K562 (cell line): ENCODE data around the gene ENDOV. TPM values are rescaled to one million over a fixed set of nuclear protein-coding genes. Genes with fewer than 3 reads are reported as not detected.

ENCODE experiments used
- ATAC-seq: fragments of 200-7000 bp; cut with Tn5 transposase; 3 replicates; pipeline ENCODE4 v1.9.1; 2020; ENCODE audit warnings: moderate library complexity
- BruUV-seq: library from RNA; stranded (reverse); fragments of 400-500 nt; replicated peaks from 2 replicates; lab custom pipeline; 2021; lab: Mats Ljungman, UMichigan
- CTCF ChIA-PET: fragments of 300-600 bp; formaldehyde crosslinking; extraction: SDS; loops from one replicate; lab custom pipeline; 2021; ENCODE audit warnings: low intra/inter-chr PET ratio; lab: Yijun Ruan, JAX
- POLR2A ChIA-PET: fragments of 300-600, 350-650 bp; sonication (Branson Sonifier 250); formaldehyde crosslinking; extraction: SDS; loops from one replicate; lab custom pipeline; 2021; ENCODE audit warnings: antibody characterized with exemption, inconsistent platforms; lab: Yijun Ruan, JAX
- DNase-seq, 4 experiments: peaks; one replicate each; pipeline versions ENCODE4 v3.0.0 to v3.0.0-alpha.2; 2011 to 2018; ENCODE audit warnings: low spot score in 3 of 4, mixed read lengths in 3 of 4; ENCODE audit errors: extremely low read depth in 1 of 4
- FAIRE-seq: peaks from 2 replicates; lab custom pipeline; 2011; peaks lifted over from hg19 to GRCh38; lab: Jason Lieb, UNC
- H2AFZ ChIP-seq: 2 replicates; pipeline ENCODE4 v1.6.0; 2011; ENCODE audit warnings: low read depth, low read length, control low read depth, inconsistent platforms
- H3K27ac ChIP-seq: fragments of 200-600 bp; 3 replicates; pipeline ENCODE4 v1.8.0; 2011; ENCODE audit warnings: low read depth, mild to moderate bottlenecking, control low read depth, inconsistent platforms, low read length, moderate library complexity, mixed read lengths; ENCODE audit errors: extremely low read depth
- H3K27me3 ChIP-seq, 2 experiments: fragments of 300-600 bp in 1 of 2; 2 replicates in 1 of 2; 3 replicates in 1 of 2; pipeline versions ENCODE4 v1.6.0 to v1.8.0; 2011; ENCODE audit warnings: inconsistent platforms in 2 of 2, low read length in 2 of 2, mild to moderate bottlenecking in 1 of 2, mixed read lengths in 1 of 2, moderate library complexity in 1 of 2; ENCODE audit not compliant: control insufficient read depth in 2 of 2, insufficient read depth in 2 of 2
- H3K36me3 ChIP-seq: fragments of 300-600 bp; 3 replicates; pipeline ENCODE4 v1.8.0; 2011; ENCODE audit warnings: mild to moderate bottlenecking, low read length, inconsistent platforms; ENCODE audit not compliant: control insufficient read depth, insufficient read depth
- H3K4me1 ChIP-seq, 2 experiments: fragments of 200-600 bp in 1 of 2; replicated peaks in 1 of 2; 2 replicates in 1 of 2; 3 replicates in 1 of 2; pipeline versions ENCODE4 v1.5.1 to v1.8.0; 2011; ENCODE audit warnings: inconsistent platforms in 2 of 2, low read length in 2 of 2, mild to moderate bottlenecking in 1 of 2, mixed read lengths in 1 of 2, moderate library complexity in 1 of 2; ENCODE audit not compliant: control insufficient read depth in 2 of 2, insufficient read depth in 2 of 2
- H3K4me2 ChIP-seq: 2 replicates; pipeline ENCODE4 v1.6.1; 2011; ENCODE audit warnings: low read length, control low read depth, inconsistent platforms, mixed read lengths; ENCODE audit not compliant: insufficient read depth
- H3K4me3 ChIP-seq: fragments of 200-600 bp; sonication (generic), shearing (Covaris generic); 2 replicates; pipeline ENCODE4 v1.5.1; 2016; ENCODE audit warnings: control low read depth, inconsistent platforms
- H3K79me2 ChIP-seq: fragments of 200-600 bp; 3 replicates; pipeline ENCODE4 v1.8.0; 2011; ENCODE audit warnings: low read length, inconsistent platforms; ENCODE audit not compliant: control insufficient read depth, insufficient read depth
- H3K9ac ChIP-seq, 2 experiments: 2 replicates each; pipeline versions ENCODE4 v1.6.0 to v1.6.1; 2011; ENCODE audit warnings: low read depth in 2 of 2, low read length in 2 of 2, control low read depth in 1 of 2, inconsistent platforms in 1 of 2, mild to moderate bottlenecking in 1 of 2, mixed read lengths in 1 of 2; ENCODE audit not compliant: insufficient read depth in 1 of 2
- H3K9me1 ChIP-seq: one replicate; pipeline ENCODE4 v1.6.0; 2011; ENCODE audit warnings: inconsistent platforms, mild to moderate bottlenecking, low read length, moderate library complexity; ENCODE audit not compliant: control insufficient read depth, insufficient read depth
- H3K9me3 ChIP-seq: replicated peaks from 2 replicates; pipeline ENCODE4 v1.5.1; 2011; ENCODE audit warnings: low read depth, low read length, inconsistent platforms; ENCODE audit not compliant: control insufficient read depth, insufficient read depth
- H4K20me1 ChIP-seq: replicated peaks from 2 replicates; pipeline ENCODE4 v1.6.1; 2011; ENCODE audit warnings: low read length, inconsistent platforms, mixed read lengths; ENCODE audit not compliant: control insufficient read depth, insufficient read depth
- ARNT ChIP-seq, 2 experiments: fragments of 450-650 bp; IDR thresholded peaks; 2 replicates each; pipeline ENCODE4 v1.6.1; 2016; ENCODE audit warnings: mild to moderate bottlenecking in 1 of 2
- CHCHD3 ChIP-seq: fragments of 250-450 bp; sonication (Bioruptor Pico); IDR thresholded peaks from 2 replicates; pipeline ENCODE4 v2.1.2; 2022; ENCODE audit warnings: mild to moderate bottlenecking
- DEAF1 ChIP-seq: fragments of 450-650 bp; formaldehyde crosslinking; IDR thresholded peaks from 2 replicates; pipeline ENCODE4 v1.4.0; 2020; ENCODE audit warnings: mild to moderate bottlenecking, moderate library complexity
- NFIX ChIP-seq: fragments of 250-450 bp; sonication (Bioruptor Pico); IDR thresholded peaks from 2 replicates; pipeline ENCODE4 v1.4.0; 2020; ENCODE audit warnings: low read depth, mild to moderate bottlenecking, moderate library complexity
- NR0B1 ChIP-seq: fragments of 450-650 bp; IDR thresholded peaks from one replicate; pipeline ENCODE4 v1.6.1; 2018; ENCODE audit warnings: mild to moderate bottlenecking, moderate library complexity; ENCODE audit not compliant: partially characterized antibody
- RBM25 ChIP-seq: fragments of 200-400 bp; formaldehyde crosslinking; IDR thresholded peaks from 2 replicates; pipeline ENCODE4 v1.6.1; 2018; ENCODE audit warnings: low read length, low read depth, moderate library complexity; ENCODE audit not compliant: severe bottlenecking
- RERE ChIP-seq: sonication (generic); formaldehyde crosslinking; IDR thresholded peaks from 2 replicates; pipeline ENCODE4 v1.8.0; 2023; ENCODE audit warnings: missing genetic modification reagents, mild to moderate bottlenecking, borderline replicate concordance
- SMC3 ChIP-seq: conservative IDR thresholded peaks from 2 replicates; pipeline ENCODE4 v1.6.1; 2011; ENCODE audit warnings: low read depth, low read length, improper control_type of control experiment; ENCODE audit not compliant: insufficient read depth
- ZBTB7A ChIP-seq: IDR thresholded peaks from 2 replicates; pipeline ENCODE4 v1.6.1; 2011; ENCODE audit warnings: low read depth, mild to moderate bottlenecking, low read length, moderate library complexity, borderline replicate concordance; ENCODE audit not compliant: control insufficient read depth
- ZNF121 ChIP-seq: sonication (generic); formaldehyde crosslinking; conservative IDR thresholded peaks from 2 replicates; pipeline ENCODE4 v1.8.0; 2022; ENCODE audit warnings: missing genetic modification reagents
- ZNF398 ChIP-seq: fragments of 250-450 bp; sonication (Bioruptor Pico); IDR thresholded peaks from 2 replicates; pipeline ENCODE4 v1.8.0; 2021; ENCODE audit warnings: moderate library complexity, mild to moderate bottlenecking, inconsistent platforms
- WGBS: fragments of 100-300 bp; shearing (Covaris generic); methylation state at CpG from one replicate; pipeline ENCODE4 v1.1.6; 2016; ENCODE audit warnings: low coverage, mixed read lengths; ENCODE audit not compliant: insufficient coverage; ENCODE audit errors: missing lambda C conversion rate; 5-methylcytosine and 5-hydroxymethylcytosine counted together
- in situ Hi-C: fragments of 300-500 bp; cut with MboI; formaldehyde crosslinking; loops from 4 replicates; pipeline ENCODE4 v1.15.0; 2018; ENCODE audit warnings: inconsistent platforms, mixed read lengths
- intact Hi-C: fragments of 100-400 bp; cut with micrococcal nuclease; formaldehyde crosslinking; loops from 2 replicates; pipeline ENCODE4 v1.14.2; 2022
- polyA plus RNA-seq, 8 experiments: library from polyadenylated mRNA; depleted of rRNA in 4 of 8; stranded (reverse) in 5 of 8; unstranded in 3 of 8; fragments of >200 nt; fragmentation: Nextera tagmentation in 2 of 8; fragmentation: Illumina TruSeq in 1 of 8; extraction: Ambion mirVana in 2 of 8; extraction: Trizol in 1 of 8; gene quantifications; 2 replicates each; pipeline versions ENCODE4 v1.2.1 to v1.2.3, GENCODE V29; 2011 to 2014; ENCODE audit warnings: inconsistent platforms in 1 of 8, missing spikeins in 1 of 8
- total RNA-seq, 7 experiments: library from RNA; depleted of rRNA in 6 of 7; stranded (reverse); fragments of >200 nt in 6 of 7; fragmentation: Illumina TruSeq in 2 of 7; extraction: Trizol in 2 of 7; gene quantifications; 2 replicates each; pipeline versions ENCODE4 v1.2.1 to v1.2.3, GENCODE V29; 2011 to 2021; ENCODE audit warnings: low replicate concordance in 1 of 7

The ENDOV gene
- total and polyA plus RNA-seq, 9 of the 15 experiments (the other 6 are each of a cell fraction or from before 2014, with no cell fraction given), result 1.2 to 8.2 (median 3.7) TPM

- H3K27ac ChIP-seq, result no peak overlapping the region
- 0 out of 2 replicates have a peak, but pooled peaks cover 5% of the 10 kb centered on the region for H4K20me1 ChIP-seq
- in situ Hi-C loops, result no loop called here
- peaks cover 0 to 57% of the 10 kb centered on the region in 2 experiments; a peak in 3 of 5 replicates for H3K4me1 ChIP-seq
- no peaks in the 10 kb centered on the region for H3K9me3 ChIP-seq
- no peak overlapping the region for H3K9ac ChIP-seq
- DNase-seq (no peak), ATAC-seq (no peak)
- H3K79me2 ChIP-seq, result no peaks in the 10 kb centered on the region
- peaks cover 21 to 85% of the 10 kb centered on the region in 2 experiments; a peak in 3 of 5 replicates for H3K27me3 ChIP-seq
- ChIA-PET POLR2A (interaction anchor here (1.0 kb wide), 1 partner anchor 26 kb away, joined by 3 read pairs; no protein-coding TSS in a partner anchor), CTCF (no interaction called here)
- no peaks in the 10 kb centered on the region for H3K9me1 ChIP-seq
- no peak overlapping the region; the same call in 1 of the 2 replicates for H3K4me2 ChIP-seq
- no peak overlapping the region for H3K4me3 ChIP-seq
- H3K36me3 ChIP-seq, result no peaks in the 10 kb centered on the region
- no TSS peak for BruUV-seq
- no peak overlapping the region for H2AFZ ChIP-seq
- TF ChIP-seq RERE (CRISPR knock-in tag) (no peak), NR0B1 (no peak), SMC3 (no peak), RBM25 (peak; percentile 40), DEAF1 (CRISPR knock-in tag) (no peak), NFIX (CRISPR knock-in tag) (no peak), ARNT (IDR thresholded peaks at IDR 0.05) (no peak), CHCHD3 (no peak), ZBTB7A (no peak), ZNF121 (CRISPR knock-in tag) (peak; percentile 88), ZNF398 (CRISPR knock-in tag) (no peak)
- TF ChIP-seq, all 486 proteins: peak for 2
- intact Hi-C loops, result no loop called here
- WGBS, result 10% methylated on average over 7 of the region's 7 CpGs
- FAIRE-seq, result no peak
Observed at GRCh38 chr17:80480248-80480647, 65.3 kb downstream of the ENDOV start.
